Stromal cell of bone marrow (primary cell): ENCODE measurements around the gene ANKRD44.

Source experiments
- DNase-seq: peaks from one replicate; pipeline ENCODE4 v3.0.0-alpha.2; 2012; ENCODE audit warnings: low read depth

The ANKRD44 gene

DNA sequence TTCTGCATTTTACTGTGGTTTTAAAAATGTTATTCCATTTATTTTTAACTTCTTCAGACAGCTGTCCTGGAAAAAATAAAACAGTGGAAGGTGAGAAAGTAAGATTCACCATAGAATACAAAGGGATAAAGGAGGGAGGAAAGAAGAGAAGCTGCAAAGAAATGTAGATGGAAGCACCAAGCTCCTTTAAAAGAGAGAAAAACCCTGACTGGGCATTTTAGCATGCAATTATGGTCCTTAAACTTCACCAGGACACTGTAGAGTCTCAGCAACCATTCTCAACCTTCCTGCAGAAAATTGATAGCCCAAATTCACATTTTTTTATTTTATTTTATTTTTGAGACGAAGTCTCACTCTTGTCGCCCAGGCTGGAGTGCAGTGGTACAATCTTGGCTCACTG lies 11.6 kb upstream of the ANKRD44 start:
- no peak for DNase-seq

DNA sequence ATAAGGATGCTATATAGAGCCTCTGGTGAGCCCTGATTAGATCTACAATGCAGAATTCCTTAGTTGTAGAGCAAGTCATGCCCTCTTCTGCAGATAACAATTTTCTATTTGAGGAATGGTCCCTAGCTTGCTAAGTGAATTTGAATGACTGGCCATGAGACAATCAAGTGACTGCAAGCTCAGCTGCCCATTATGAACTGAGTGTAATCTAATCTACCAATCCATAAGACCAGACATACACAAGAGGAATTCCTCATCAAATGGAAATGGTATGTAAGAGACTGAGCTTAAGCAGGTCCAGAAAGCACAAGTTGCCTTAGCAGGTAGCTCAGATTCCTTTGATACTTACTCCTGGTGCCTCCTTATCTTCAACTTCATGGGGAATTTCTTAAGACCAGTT lies 4.8 kb upstream of the ANKRD44 start:
- no peak for DNase-seq

DNA sequence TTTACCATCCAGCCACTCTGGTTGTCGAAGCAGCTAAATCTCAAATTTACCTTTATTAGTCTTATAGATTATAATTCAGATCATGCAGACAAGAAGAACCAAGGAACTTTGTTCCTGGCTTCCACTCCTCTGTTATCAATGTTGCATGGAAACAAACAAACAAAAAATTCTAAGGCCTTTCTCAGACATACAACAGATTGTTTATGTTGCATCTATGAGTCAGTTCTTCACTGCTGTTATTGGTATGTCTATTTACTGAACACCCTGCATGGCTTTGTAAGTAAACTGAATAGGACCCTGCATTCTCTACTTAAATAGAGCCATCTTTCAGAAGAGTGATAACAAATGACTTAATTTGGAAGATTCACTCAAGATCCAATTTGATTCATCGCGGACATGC lies 1.6 kb upstream of the ANKRD44 start:
- no peak for DNase-seq

DNA sequence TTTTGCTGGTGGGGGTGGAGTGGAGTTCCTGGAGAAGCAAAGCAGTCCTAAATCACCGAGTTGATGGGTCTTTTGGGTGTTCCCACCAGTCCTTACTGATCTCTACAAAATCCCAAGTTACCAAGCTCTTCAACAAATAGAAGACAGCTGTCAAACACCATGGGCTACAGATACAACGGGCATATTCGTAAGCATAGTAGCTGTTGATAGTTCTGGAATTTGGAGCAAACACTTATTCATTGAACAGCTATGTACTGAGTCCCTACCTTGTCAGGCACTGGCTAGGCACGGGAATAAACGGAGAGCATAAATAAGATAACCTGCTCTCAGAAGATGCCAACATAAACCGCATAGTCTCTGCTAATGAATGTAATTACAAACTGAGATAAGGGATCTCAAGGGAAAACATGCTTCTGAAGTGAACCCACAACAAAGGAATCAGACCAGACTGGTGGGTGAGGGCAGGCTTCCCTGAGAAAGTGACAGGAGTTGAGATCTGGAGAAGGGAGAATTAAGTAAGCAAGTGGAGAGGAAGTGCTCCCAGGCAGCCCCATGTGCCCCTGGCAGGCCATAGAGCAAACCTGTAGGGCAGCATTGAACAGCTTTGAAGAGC lies 947 bp upstream of the ANKRD44 start:
- no peak for DNase-seq

DNA sequence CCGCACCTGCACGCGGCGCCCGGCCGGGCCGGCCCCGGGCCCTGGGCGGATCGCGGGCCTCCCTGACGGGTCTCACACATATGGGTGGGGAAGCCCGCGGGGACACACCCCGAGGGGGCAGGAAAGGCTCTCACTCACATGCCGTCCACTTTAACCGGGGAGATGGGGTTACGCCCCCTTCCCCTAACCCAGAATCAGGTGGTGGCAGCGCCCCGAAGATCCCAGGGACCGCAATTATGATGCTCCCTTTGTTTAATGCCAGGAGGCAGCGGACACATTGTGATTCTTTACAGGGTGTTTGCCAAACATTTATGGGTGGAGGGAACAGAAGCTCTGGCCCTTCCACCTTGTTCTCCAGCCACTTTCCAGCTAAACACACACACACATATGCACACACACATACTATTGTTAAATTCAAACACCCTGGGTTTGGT lies 424 bp upstream of the ANKRD44 start:
- DNase-seq: no peak

DNA sequence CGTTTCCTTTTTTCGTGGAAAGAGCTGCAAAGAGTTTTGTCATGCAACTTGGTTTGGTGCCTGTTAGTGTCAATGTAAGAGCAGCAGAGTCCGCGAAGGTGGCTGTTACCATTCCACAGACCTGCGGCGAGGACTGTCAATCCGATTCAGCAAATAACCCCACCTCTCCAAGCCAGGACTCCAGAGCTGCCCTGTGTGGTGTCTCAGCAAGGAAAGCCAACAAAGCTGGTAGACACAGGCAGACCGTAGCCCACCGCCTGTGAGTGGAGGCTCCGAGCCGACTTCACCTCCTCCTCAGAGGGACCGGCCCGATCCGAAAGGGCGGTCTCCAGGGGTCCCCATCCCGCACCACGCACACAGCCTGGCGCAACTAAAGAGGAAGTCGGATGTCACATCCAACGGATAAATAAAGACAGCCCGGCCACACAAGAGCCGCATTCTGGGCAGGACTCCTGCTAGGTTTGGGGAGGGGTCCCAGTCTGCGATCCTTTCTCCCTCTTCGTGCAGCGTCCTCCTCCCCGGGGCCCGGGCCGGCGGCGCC lies 819 bp downstream of the ANKRD44 start:
- DNase-seq: no peak

DNA sequence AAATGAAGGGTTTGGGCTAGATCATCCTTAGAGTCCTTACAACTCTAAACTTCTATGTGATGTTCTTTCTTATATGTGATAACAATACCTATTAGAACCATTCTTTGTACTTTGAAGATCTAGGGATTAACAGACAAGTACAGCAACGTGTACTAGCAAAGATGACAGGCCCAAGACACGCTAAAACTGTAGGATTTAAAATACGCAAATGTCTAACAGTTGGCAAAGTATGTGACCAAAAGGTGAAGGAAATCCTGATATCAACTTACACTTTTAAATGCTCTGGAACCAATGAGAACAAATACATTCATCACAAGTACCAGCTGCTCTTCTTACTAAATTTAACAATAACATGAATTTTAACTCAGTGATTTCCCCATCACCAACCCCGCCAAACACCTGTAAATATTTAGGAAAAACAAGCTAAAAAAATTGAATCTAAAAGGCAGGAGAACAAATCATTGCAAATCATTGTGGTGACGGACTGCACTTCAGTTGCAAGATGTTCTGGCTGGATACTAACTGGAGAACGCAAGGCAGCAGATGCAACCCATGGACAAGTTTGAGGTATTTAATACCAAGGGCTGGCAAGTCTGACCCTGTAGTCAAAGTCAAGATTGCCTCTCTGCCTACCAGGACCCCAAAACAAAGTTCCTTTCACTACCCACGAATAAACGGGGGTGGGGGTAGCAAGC lies 1.4 kb downstream of the ANKRD44 start:
- no peak for DNase-seq

DNA sequence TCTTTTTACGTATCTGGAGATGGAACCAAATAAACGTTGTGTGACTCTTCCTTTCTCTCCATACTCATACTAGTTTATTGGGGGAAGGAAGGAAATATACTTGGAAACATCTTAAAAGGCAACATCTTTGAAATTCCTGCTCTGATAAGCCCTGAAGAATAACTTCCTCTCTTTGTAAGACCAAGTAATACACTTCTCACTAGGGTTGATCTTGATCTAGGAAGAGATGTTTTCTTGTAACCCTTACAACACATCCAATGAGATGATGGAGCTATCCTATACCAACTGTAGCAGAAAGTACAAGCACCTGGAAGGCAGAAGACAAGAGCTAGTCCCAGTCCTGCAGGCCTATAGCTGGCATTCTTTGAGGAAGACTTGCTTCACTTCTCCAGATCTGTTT lies 2.0 kb downstream of the ANKRD44 start:
- DNase-seq: no peak

DNA sequence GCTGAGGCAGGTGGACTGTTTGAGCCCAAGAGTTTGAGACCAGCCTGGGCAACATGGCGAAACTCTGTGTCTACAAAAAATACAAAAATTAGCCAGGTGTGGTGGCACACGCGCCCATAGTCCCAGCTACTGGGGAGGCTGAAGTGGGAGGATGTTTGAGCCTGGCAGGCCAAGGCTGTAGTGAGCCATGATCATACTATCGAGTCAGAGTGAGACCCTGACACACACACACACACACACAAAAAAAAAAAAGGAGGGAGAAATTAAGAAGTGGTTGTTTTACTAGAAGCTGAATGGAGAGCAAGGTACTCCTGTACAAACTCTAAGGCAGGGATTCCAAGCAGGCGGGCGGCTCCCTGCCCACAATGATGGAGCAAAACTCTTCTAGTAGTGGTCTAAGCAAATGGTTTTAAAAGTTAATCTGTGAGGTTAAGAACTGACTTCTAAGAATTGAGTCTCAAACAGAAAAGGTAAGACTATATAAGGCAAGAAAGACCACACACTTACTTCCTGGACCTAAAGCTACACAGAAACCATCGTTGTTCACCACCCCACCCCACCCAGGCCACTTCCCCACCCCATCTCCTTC lies 2.6 kb downstream of the ANKRD44 start:
- no peak for DNase-seq

DNA sequence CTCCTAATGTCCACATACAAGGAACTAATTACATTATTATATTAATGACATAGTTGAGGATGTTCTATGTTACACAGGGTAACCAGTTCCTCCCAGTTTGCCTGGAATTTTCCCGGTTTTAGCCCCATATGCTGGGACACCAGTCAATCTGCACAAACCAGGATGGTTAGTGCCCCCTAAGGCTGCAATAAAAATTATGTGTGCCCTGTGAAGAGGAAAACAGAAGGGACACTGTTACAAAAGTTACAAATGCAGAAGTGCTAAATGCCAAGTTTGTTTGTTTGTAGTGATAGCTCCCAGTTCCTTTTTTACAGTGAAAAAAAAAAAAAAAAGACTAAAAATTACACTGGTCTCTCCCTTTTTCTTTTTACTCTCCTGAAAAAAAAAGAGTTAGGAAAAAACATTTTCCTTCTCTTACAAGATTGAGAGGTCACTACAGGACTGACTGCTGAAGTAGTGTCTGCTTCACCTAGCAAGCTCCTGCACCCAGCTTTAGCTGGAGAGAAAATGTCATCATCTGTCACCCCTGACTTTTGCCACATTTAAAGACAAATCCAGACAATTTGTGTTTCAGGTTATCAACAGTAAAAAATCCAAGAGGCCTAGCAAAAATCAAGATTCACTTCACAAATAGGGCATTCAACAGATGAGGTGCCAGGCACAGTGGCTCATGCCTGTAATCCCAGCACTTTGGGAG lies 3.2 kb downstream of the ANKRD44 start:
- no peak for DNase-seq

DNA sequence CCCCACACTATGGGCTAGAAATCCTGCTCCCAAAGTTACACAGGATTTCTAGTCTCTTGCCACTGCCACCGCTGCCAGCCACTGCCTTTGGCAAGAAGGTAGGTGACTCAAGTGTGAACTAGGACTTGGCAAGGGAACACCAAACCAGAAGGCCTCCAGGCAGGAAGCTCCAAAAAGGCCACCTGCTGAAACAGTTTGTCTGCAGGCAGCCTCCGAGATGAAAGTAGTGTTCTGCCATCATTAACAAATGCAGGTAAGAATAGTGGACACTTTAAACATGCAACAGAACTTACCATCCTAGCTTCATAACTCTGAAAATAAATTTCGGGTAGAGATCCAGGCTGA lies 3.9 kb downstream of the ANKRD44 start:
- no peak for DNase-seq

DNA sequence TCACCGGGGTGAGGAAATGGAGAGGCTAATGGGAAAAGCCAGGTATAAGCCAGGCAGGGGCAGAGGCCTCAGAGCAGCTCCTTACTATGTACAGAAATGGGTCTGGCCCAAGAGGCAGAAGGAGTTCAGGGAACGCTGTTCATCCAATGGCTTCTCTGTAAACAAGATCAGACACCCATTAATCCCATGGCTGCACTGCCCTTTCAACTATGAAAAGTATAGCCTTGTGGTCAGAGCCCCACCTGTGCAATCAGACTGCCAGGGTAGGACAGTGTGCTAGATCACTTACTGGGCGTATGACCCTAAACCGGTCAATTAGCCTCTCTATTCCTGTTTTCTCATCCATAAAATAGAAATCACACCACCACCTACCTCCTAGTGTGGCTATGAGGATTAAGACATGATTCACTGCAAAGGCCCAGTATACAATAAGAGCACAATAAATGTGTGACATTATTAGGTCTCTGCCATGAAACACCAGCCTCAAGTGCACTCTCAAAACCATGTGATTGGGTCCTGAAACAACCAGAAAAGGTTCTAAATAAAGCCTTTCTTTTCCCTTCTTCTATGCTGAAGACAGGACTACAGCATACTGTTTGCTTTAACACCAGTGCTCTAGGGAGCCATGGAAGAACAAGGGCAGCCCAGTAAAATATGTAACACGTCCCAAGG lies 4.4 kb downstream of the ANKRD44 start:
- no peak for DNase-seq

DNA sequence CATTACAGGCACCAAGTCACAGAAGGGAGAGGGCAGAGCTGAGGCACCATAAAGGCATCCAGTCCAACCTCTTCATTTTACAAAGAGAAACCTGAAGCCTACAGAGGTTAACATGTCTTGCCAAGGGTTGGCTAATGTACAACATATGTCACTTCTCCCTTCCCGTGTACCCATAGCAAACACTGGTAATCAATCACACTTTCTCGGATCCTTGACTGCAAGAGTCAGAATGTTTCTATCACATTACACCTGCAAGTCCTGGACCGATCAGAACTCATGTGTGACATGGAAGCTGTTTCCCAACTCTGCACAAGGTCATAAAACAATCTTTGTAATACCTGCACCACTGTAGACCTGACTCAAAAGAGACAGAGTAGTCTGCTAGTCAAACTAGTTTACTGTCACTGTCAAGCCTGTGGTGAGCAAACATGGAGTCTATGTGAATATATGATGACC lies 6.0 kb downstream of the ANKRD44 start:
- DNase-seq: no peak

DNA sequence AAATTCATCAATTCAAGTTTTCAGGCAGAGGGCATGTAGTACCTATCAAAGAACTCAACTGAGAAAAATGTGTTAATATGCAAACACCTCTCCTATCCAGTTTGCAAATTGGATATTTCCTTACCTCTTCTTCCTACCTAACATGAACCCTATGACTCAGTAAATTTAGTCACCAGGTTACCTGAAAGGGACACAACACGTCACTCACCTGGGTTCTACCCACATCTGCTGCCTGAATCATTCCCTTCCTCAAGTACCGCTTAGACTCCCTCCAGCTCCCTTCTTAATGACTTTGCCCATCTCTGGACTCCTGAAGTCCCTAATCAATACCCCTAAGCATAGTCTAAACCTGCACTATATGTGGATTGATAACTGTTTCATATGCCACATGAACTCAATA lies 10.4 kb downstream of the ANKRD44 start:
- no peak for DNase-seq

DNA sequence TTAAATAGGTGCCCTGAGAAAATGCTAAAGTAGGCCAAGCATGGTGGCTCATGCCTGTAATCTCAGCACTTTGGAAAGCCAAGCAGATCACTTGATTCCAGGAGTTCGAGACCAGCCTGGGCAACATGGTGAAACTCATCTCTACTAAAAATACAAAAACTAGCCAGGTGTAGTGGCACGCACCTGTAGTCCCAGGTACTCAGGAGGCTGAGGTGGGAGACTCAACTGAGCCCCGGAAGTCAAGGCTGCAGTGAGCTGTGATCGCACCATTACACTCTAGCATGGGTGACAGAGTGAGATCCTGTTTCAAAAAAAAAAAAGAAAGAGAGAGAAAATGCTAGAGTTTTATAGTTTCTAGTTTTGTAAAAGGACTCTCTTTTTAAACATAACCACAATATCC lies 12.0 kb downstream of the ANKRD44 start:
- no peak for DNase-seq

DNA sequence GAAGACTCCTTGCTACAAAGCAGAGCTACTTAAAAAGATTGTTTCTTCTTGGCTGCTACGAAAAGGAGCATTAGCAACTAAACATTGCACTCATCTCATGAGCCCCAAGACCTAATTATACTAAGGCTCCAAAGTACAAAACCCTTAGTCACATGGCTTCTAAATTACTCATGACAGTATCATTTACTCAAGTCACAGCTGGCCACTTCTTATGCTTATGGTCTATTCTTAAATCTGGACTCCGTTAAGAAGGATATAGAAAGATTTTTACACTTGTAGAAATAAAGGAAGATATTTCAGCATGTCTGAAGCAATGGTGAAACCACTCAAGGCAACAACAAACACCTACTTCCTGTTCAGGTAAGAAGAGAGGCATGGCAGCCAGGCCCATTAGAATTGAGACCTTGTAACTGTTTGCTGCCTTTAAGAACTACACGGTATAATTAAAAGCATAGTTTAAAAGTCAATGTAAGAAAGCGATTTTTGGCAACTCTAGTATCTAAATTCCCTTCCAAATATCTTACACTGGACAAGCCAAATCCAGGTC lies 12.7 kb downstream of the ANKRD44 start:
- no peak for DNase-seq

DNA sequence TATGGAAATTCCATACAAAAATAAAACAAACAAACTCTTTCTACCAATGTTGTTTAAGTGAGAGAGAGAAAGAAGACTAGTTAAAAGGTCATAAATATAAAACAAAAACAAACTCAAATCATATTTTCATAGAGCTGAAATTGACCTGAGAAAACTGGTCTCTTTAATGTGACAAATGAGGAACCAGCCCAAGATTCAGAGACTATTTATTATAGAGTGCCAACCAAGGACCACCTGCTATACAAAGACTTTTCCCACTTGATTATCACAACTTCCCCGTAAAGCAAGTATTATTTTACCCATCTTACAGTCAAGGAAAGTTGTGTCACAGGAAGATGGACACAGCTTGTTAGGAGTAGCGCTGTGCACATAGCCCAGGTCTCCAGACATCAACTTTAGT lies 13.3 kb downstream of the ANKRD44 start:
- no peak for DNase-seq

DNA sequence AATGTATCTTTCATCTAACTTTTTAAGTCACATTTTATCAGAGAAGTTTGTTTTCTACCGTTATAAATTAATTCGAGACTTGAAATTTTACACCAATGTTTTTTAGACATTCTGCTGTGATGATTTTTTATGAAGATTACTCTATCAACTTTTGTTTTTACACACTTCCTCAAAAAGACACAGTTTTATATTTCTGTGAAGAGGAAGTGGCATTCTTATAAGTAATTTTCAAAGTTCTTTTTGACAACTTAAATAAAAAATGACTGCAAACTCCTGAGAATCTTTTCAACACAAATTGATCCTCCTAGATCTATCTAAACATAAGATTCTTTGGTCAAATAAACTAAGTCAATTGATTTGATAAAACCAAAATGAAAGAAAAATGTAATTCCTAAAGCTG lies 13.7 kb downstream of the ANKRD44 start:
- DNase-seq: no peak

DNA sequence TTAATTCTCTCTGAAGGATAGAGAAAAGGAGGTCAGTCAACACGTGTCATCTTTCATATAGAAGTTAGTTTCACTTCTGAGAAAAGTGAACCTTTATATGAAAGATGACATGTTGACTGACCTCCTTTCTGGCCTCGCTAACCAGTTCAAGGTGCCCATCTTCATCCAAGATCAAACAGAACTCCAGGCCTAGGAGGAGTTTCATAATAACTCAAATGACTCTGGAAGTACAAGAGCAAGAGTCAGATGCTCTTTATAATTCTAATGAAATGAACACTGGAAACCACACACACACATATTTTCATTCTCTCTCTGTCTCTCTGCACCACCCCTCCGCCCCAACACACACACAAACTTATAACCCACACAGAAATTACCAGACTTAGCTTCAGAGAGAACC lies 16.3 kb downstream of the ANKRD44 start:
- no peak for DNase-seq

DNA sequence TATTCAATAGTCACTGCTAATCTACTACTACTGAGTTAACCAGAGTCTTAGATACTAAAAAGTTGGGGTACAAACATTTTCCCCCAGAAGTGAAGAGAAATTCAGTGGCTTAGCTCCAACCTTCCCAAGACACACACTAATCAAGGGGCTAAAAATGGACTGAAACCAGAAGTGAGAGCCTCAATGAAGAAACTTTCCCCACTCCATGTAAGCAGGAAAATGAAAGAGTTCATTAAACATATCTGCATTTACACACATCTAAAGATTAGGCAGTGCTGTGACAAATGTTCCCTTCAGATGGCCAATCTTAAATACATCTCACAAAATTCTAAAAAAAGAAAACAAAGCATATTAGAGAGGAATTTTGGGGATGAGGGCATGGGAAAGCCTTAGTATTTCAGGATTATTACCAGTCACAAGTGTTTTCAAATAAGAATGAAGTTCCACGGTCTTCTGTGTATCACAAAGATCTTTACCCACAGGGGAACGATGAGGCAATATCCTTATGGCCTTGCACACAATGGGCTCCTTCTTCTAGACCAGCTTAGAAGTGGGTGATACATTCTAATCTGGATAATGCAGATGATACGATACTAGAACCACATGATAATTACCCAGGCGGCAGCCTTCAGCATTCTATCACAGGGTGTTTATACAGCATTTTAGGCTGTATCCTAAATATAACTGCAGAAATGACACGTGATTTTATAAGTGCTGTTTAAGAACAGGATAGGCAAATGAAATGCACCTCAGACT lies 17.1 kb downstream of the ANKRD44 start:
- no peak for DNase-seq

DNA sequence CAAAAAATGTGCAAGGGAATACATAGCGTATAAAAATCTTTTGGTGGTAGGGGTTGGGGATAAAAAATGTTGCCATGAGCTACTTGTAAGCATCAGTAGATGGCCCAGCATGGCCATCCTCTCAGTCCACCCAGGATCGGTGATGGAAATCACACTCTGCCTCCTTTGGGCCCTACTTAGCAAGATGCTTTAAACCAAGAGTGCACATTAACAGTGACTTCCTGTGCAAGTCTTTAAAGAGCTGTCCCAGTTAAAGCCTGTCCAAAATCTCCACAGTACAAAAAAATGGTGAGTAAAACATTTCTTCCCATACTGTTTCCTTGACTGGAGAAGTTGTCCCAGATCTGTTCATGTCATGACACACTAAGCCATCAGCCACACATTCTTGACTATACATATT lies 18.0 kb downstream of the ANKRD44 start:
- DNase-seq: no peak
